NCI-H526 (cell line): Measurements from ENCODE around the gene UBTF.

Source experiments
- DNase-seq, 2 experiments: peaks; one replicate each; lab custom pipeline; 2025; lab: John Stamatoyannopoulos, UW

Gene UBTF

GRCh38 chr17:44197980-44198720, 21.3 kb downstream of the UBTF start:
- DNase-seq = peak; percentile 18 to 51

- DNase-seq = no peak
Measured at GRCh38 chr17:44197107-44197506, 22.4 kb downstream of the UBTF start.

- no peak for DNase-seq
Measured at GRCh38 chr17:44193326-44194084, 26.0 kb downstream of the UBTF start.

GRCh38 chr17:44192750-44193149, 26.7 kb downstream of the UBTF start:
- DNase-seq = no peak

GRCh38 chr17:44191941-44192496, 27.5 kb downstream of the UBTF start:
- no peak for DNase-seq

- no peak for DNase-seq
Measured at GRCh38 chr17:44191369-44191768, 28.1 kb downstream of the UBTF start.

GRCh38 chr17:44190481-44190880, 29.0 kb downstream of the UBTF start:
- no peak for DNase-seq

- DNase-seq = no peak
Measured at GRCh38 chr17:44188576-44189403, 30.7 kb downstream of the UBTF start.

- no peak for DNase-seq
Measured at GRCh38 chr17:44187131-44187899, 32.2 kb downstream of the UBTF start.

- peak; percentile 98 to 100 for DNase-seq
Measured at GRCh38 chr17:44186307-44187130, 33.0 kb downstream of the UBTF start, which contains the start of gene TMUB2. Gene TMUB2, plus strand, starts transcription at chr17:44186972. Its CDS starts 737 bp downstream, at chr17:44187709.

- DNase-seq = no peak
Measured at GRCh38 chr17:44184212-44184810, 35.2 kb downstream of the UBTF start.

GRCh38 chr17:44183024-44183423, 36.5 kb downstream of the UBTF start:
- DNase-seq = no peak

- DNase-seq = no peak
Measured at GRCh38 chr17:44178133-44178532, 41.3 kb downstream of the UBTF start.

- no peak for DNase-seq
Measured at GRCh38 chr17:44177640-44178039, 41.8 kb downstream of the UBTF start.

GRCh38 chr17:44176671-44177501, 42.6 kb downstream of the UBTF start:
- DNase-seq = no peak

GRCh38 chr17:44176257-44176656, 43.2 kb downstream of the UBTF start:
- no peak for DNase-seq

- no peak for DNase-seq
Measured at GRCh38 chr17:44174427-44174826, 45.0 kb downstream of the UBTF start.

GRCh38 chr17:44171931-44172455, 47.5 kb downstream of the UBTF start:
- no peak for DNase-seq
